GM12878 (cell line): ENCODE data around the gene MPRIP. TPM values are rescaled to one million over a fixed set of nuclear protein-coding genes. Genes with fewer than 3 reads are reported as not detected.

ENCODE experiments used
- ATAC-seq: fragments of 200-7000 bp; cut with Tn5 transposase; 3 replicates; pipeline ENCODE4 v1.9.1; 2020; ENCODE audit warnings: mild to moderate bottlenecking, moderate library complexity
- BruUV-seq: library from RNA; stranded (reverse); fragments of 400-500 nt; replicated peaks from 2 replicates; lab custom pipeline; 2021; lab: Mats Ljungman, UMichigan
- CTCF ChIA-PET: fragments of 300-600 bp; sonication (Branson Sonifier 250); formaldehyde crosslinking; extraction: SDS; loops from one replicate; lab custom pipeline; 2021; ENCODE audit warnings: inconsistent platforms; lab: Yijun Ruan, JAX
- POLR2A ChIA-PET: fragments of 350-600 bp; formaldehyde crosslinking; extraction: SDS; loops from one replicate; lab custom pipeline; 2021; ENCODE audit warnings: inconsistent platforms; lab: Charles Lee
- RAD21 ChIA-PET: fragments of 300-600 bp; sonication (Branson Sonifier 250); formaldehyde crosslinking; loops from one replicate; lab custom pipeline; 2023; ENCODE audit warnings: antibody characterized with exemption; ENCODE audit not compliant: unreplicated experiment; lab: Charles Lee
- SMC1A ChIA-PET: fragments of 300-600 bp; sonication (Branson Sonifier 250); formaldehyde crosslinking; loops from one replicate; lab custom pipeline; 2023; ENCODE audit not compliant: unreplicated experiment, uncharacterized antibody; lab: Charles Lee
- DNase-seq: peaks from one replicate; pipeline ENCODE4 v3.0.0-alpha.2; 2011; ENCODE audit warnings: low read depth, low spot score
- FAIRE-seq: peaks from 3 replicates; lab custom pipeline; 2011; peaks lifted over from hg19 to GRCh38; lab: Jason Lieb, UNC
- H2AFZ ChIP-seq: 2 replicates; pipeline ENCODE4 v1.6.0; 2011; ENCODE audit warnings: low read depth, low read length, control low read depth; ENCODE audit not compliant: control insufficient read depth
- H3K27ac ChIP-seq: 2 replicates; pipeline ENCODE4 v1.5.1; 2011; ENCODE audit warnings: control low read depth; ENCODE audit not compliant: control insufficient read depth, insufficient read depth
- H3K27me3 ChIP-seq, 2 experiments: replicated peaks in 1 of 2; 2 replicates each; pipeline versions ENCODE4 v1.6.0 to v1.6.1; 2011; ENCODE audit warnings: low read length in 1 of 2; ENCODE audit not compliant: control insufficient read depth in 2 of 2, insufficient read depth in 2 of 2
- H3K36me3 ChIP-seq, 2 experiments: 2 replicates each; pipeline ENCODE4 v1.5.1; 2011; ENCODE audit warnings: low read length in 1 of 2; ENCODE audit not compliant: control insufficient read depth in 2 of 2, insufficient read depth in 2 of 2
- H3K4me1 ChIP-seq: 2 replicates; pipeline ENCODE4 v1.6.1; 2011; ENCODE audit warnings: mild to moderate bottlenecking, low read length, moderate library complexity, mixed read lengths; ENCODE audit not compliant: control insufficient read depth, insufficient read depth
- H3K4me2 ChIP-seq: 2 replicates; pipeline ENCODE4 v1.6.0; 2011; ENCODE audit warnings: control low read depth; ENCODE audit not compliant: control insufficient read depth, insufficient read depth
- H3K4me3 ChIP-seq: fragments of 200-600 bp; sonication (generic); 2 replicates; pipeline ENCODE4 v1.5.1; 2016
- H3K79me2 ChIP-seq: 2 replicates; pipeline ENCODE4 v1.6.0; 2011; ENCODE audit warnings: low read length; ENCODE audit not compliant: control insufficient read depth, insufficient read depth
- H3K9ac ChIP-seq: 2 replicates; pipeline ENCODE4 v1.8.0; 2011; ENCODE audit warnings: low read length, control low read depth, mixed read lengths; ENCODE audit not compliant: control insufficient read depth, insufficient read depth
- H3K9me3 ChIP-seq: replicated peaks from 3 replicates; pipeline ENCODE4 v1.5.1; 2011; ENCODE audit warnings: mild to moderate bottlenecking, low read length; ENCODE audit not compliant: control insufficient read depth, insufficient read depth
- H4K20me1 ChIP-seq: 2 replicates; pipeline ENCODE4 v1.6.0; 2011; ENCODE audit not compliant: control insufficient read depth, insufficient read depth
- BCL11A ChIP-seq: IDR thresholded peaks from 2 replicates; pipeline ENCODE4 v1.6.1; 2011; ENCODE audit warnings: low read depth, low read length
- E2F4 ChIP-seq: IDR thresholded peaks from 2 replicates; pipeline ENCODE4 v1.6.1; 2012; ENCODE audit warnings: low read depth, low read length, improper control_type of control experiment
- ESRRA ChIP-seq: IDR thresholded peaks from 2 replicates; pipeline ENCODE4 v1.6.1; 2012; ENCODE audit warnings: mild to moderate bottlenecking, low read length, improper control_type of control experiment
- EZH2 ChIP-seq: IDR thresholded peaks from 2 replicates; pipeline ENCODE4 v1.6.1; 2012; ENCODE audit warnings: low read depth, mild to moderate bottlenecking, control low read depth, inconsistent platforms, low read length, borderline replicate concordance; ENCODE audit not compliant: control insufficient read depth
- MTA2 ChIP-seq: fragments of 450-650 bp; IDR thresholded peaks from 2 replicates; pipeline ENCODE4 v1.6.1; 2016; ENCODE audit warnings: low read depth, mild to moderate bottlenecking, moderate library complexity
- NBN ChIP-seq: fragments of 450-650 bp; IDR thresholded peaks from 2 replicates; pipeline ENCODE4 v1.6.1; 2016
- POLR2AphosphoS2 ChIP-seq: IDR thresholded peaks from 2 replicates; pipeline ENCODE4 v1.6.1; 2011; ENCODE audit warnings: low read depth, mild to moderate bottlenecking, low read length, improper control_type of control experiment, moderate library complexity
- RAD51 ChIP-seq: fragments of 450-650 bp; IDR thresholded peaks from 2 replicates; pipeline ENCODE4 v1.6.1; 2016; ENCODE audit warnings: moderate library complexity, mild to moderate bottlenecking, inconsistent platforms
- RB1 ChIP-seq: fragments of 450-650 bp; formaldehyde crosslinking; IDR thresholded peaks from 2 replicates; pipeline ENCODE4 v1.6.1; 2017; ENCODE audit warnings: mild to moderate bottlenecking, borderline replicate concordance
- SMARCA5 ChIP-seq: fragments of 450-650 bp; IDR thresholded peaks from 2 replicates; pipeline ENCODE4 v1.6.1; 2017; ENCODE audit warnings: mild to moderate bottlenecking
- ZBED1 ChIP-seq: IDR thresholded peaks from 2 replicates; pipeline ENCODE4 v1.6.1; 2016; ENCODE audit warnings: borderline replicate concordance
- ZNF217 ChIP-seq: fragments of 450-650 bp; IDR thresholded peaks from 2 replicates; pipeline ENCODE4 v1.6.1; 2017; ENCODE audit warnings: antibody characterized with exemption, mild to moderate bottlenecking
- WGBS: methylation state at CpG from one replicate; pipeline ENCODE4 v1.1.6; 2016; ENCODE audit warnings: low lambda C conversion rate; ENCODE audit not compliant: insufficient replicate concordance, insufficient coverage; ENCODE audit errors: missing lambda C conversion rate; 5-methylcytosine and 5-hydroxymethylcytosine counted together
- in situ Hi-C: fragments of 300-500 bp; cut with MboI; formaldehyde crosslinking; loops from 9 replicates; pipeline ENCODE4 v1.14.3; 2018; ENCODE audit warnings: mixed read lengths
- intact Hi-C: fragments of 100-400 bp; cut with micrococcal nuclease; formaldehyde crosslinking; loops from one replicate; pipeline ENCODE4 v1.14.2; 2022; ENCODE audit not compliant: unreplicated experiment
- polyA plus RNA-seq, 11 experiments: library from polyadenylated mRNA; depleted of rRNA in 4 of 11; unstranded in 6 of 11; stranded (reverse) in 5 of 11; fragments of >200 nt; fragmentation: Nextera tagmentation in 4 of 11; fragmentation: Illumina TruSeq in 1 of 11; extraction: Ambion mirVana in 4 of 11; extraction: Trizol in 1 of 11; gene quantifications; 1 replicate in 1 of 11; 2 replicates in 10 of 11; pipeline versions ENCODE4 v1.2.1 to v1.2.3, GENCODE V29; 2011 to 2016; ENCODE audit warnings: inconsistent platforms in 2 of 11, missing spikeins in 2 of 11, low read depth in 1 of 11
- total RNA-seq, 4 experiments: library from RNA; depleted of rRNA in 3 of 4; stranded (reverse); fragments of >200 nt in 3 of 4; fragmentation: Illumina TruSeq in 1 of 4; extraction: Trizol in 1 of 4; gene quantifications; 2 replicates each; pipeline versions ENCODE4 v1.2.1 to v1.2.3, GENCODE V29; 2013 to 2021
- TF ChIP-seq, protein P1 (sequence below): fragments of 450-650 bp; formaldehyde crosslinking; IDR thresholded peaks from 2 replicates; pipeline ENCODE4 v1.4.0; 2020; ENCODE audit warnings: mild to moderate bottlenecking, moderate library complexity

The MPRIP gene
- total and polyA plus RNA-seq, 10 of the 15 experiments (the other 5 are each of a cell fraction or from before 2014, with no cell fraction given) = 16.5 to 168 (median 71.7) TPM

DNA sequence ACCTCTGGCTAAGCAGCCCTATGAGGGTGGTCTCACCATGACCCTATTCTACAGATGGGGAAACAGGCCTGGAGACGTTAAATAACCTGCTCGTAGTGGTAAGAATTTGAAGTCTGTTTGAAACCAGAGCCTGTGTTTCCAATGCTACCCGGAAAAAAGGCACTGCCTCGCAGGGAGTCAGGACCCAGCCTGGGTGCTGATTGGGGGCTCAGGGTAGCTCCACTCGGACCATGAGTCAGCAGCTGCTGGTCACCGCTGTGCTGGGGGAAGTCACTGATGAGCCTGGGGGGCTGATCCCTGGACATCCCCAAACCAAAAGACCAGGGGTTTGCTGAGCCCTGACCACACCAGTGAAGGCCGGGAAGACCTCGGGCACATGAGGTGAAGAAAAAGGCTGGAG, 173.3 kb downstream of the MPRIP start:
- Histone ChIP-seq H3K4me3 (no peak overlapping the region), H3K9me3 (no peaks in the 10 kb centered on the region), H3K36me3 (peaks cover 13 to 22% of the 10 kb centered on the region in 2 experiments), H3K27ac (no peak overlapping the region), H4K20me1 (no peaks in the 10 kb centered on the region), H3K4me2 (no peak overlapping the region), H2AFZ (no peak overlapping the region), H3K4me1 (no peaks in the 10 kb centered on the region), H3K79me2 (no peaks in the 10 kb centered on the region), H3K27me3 (no peaks in the 10 kb centered on the region), H3K9ac (no peak overlapping the region)
- no peak for DNase-seq
- no peak for ATAC-seq
- BruUV-seq = no TSS peak
- intact Hi-C loops = no loop called here
- TF ChIP-seq E2F4 = no peak
- TF ChIP-seq SMARCA5 = no peak
- no peak for TF ChIP-seq RAD51
- no peak for TF ChIP-seq EZH2
- no peak for TF ChIP-seq POLR2AphosphoS2
- TF ChIP-seq BCL11A = no peak
- TF ChIP-seq, protein P1, sequence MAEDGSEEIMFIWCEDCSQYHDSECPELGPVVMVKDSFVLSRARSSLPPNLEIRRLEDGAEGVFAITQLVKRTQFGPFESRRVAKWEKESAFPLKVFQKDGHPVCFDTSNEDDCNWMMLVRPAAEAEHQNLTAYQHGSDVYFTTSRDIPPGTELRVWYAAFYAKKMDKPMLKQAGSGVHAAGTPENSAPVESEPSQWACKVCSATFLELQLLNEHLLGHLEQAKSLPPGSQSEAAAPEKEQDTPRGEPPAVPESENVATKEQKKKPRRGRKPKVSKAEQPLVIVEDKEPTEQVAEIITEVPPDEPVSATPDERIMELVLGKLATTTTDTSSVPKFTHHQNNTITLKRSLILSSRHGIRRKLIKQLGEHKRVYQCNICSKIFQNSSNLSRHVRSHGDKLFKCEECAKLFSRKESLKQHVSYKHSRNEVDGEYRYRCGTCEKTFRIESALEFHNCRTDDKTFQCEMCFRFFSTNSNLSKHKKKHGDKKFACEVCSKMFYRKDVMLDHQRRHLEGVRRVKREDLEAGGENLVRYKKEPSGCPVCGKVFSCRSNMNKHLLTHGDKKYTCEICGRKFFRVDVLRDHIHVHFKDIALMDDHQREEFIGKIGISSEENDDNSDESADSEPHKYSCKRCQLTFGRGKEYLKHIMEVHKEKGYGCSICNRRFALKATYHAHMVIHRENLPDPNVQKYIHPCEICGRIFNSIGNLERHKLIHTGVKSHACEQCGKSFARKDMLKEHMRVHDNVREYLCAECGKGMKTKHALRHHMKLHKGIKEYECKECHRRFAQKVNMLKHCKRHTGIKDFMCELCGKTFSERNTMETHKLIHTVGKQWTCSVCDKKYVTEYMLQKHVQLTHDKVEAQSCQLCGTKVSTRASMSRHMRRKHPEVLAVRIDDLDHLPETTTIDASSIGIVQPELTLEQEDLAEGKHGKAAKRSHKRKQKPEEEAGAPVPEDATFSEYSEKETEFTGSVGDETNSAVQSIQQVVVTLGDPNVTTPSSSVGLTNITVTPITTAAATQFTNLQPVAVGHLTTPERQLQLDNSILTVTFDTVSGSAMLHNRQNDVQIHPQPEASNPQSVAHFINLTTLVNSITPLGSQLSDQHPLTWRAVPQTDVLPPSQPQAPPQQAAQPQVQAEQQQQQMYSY (CRISPR knock-in tag) = no peak
- no peak for TF ChIP-seq ZBED1
- no peak for TF ChIP-seq ESRRA
- no peak for TF ChIP-seq MTA2
- no peak for TF ChIP-seq NBN
- no peak for TF ChIP-seq RB1
- TF ChIP-seq ZNF217 = no peak
- FAIRE-seq = no peak
- ChIA-PET CTCF (no interaction called here), POLR2A (no interaction called here), RAD21 (no interaction called here), SMC1A (no interaction called here)
- in situ Hi-C loops = no loop called here
- 97% methylated on average over 8 of the region's 8 CpGs for WGBS
